MV-4-11 (cell line): ENCODE measurements around the gene PDZK1IP1.

Experiments used
- DNase-seq: peaks from one replicate; lab custom pipeline; 2025; lab: John Stamatoyannopoulos, UW

Gene PDZK1IP1

DNA sequence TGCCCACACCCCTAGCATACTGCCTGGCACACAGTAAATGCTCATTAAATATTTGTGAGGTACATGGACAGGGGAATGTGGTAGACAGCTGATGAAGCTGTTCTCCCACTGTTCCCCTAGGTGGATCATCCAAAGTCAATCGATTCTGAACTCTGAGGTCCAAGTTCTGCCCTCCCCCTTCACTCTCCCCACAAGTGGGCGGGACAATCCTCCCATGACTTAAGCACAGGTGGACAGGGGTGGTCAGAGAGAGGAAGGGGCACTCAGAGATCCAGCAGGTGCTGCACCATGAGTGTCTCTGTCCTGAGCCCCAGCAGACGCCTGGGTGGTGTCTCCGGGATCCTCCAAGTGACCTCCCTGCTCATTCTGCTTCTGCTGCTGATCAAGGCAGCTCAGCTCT is 52.6 kb downstream of the PDZK1IP1 start, which contains the start of gene CYP4A22:
Gene CYP4A22 (plus strand): TSS at position 244 of the 400 bp plus-strand sequence. CDS start 45 bp downstream, at position 289.
- no peak for DNase-seq
